CD14-positive monocyte (primary cell): ENCODE measurements around the gene ABHD3. TPM values are rescaled to one million over a fixed set of nuclear protein-coding genes. Genes with fewer than 3 reads are reported as not detected.
A peak's percentile ranks its signal among the peaks of the same experiment; 100 is the strongest.
"Not testable (repeated sequence)": the region's sequence is repeated elsewhere in the genome, so short reads cannot be mapped to it uniquely, and the experiment has no call there.

ENCODE experiments used
- DNase-seq, 3 donors: peaks; one replicate each; pipeline ENCODE4 v3.0.0-alpha.2; 2011 to 2022
- H2AFZ ChIP-seq: 2 replicates; pipeline ENCODE4 v1.6.0; 2012; ENCODE audit warnings: mild to moderate bottlenecking, low read depth, low read length, inconsistent platforms; ENCODE audit not compliant: insufficient read depth, poor library complexity, severe bottlenecking
- H3K27ac ChIP-seq, 2 donors: 1 replicate in 1 of 2; 2 replicates in 1 of 2; pipeline ENCODE4 v1.5.1; 2012 to 2013; ENCODE audit warnings: low read length in 2 of 2, control low read depth in 1 of 2, inconsistent platforms in 1 of 2, low read depth in 1 of 2, mild to moderate bottlenecking in 1 of 2
- H3K27me3 ChIP-seq, 2 donors: one replicate each; pipeline versions ENCODE4 v1.6.0 to v1.6.1; 2011 to 2013; ENCODE audit warnings: low read length in 2 of 2; ENCODE audit not compliant: control insufficient read depth in 2 of 2, insufficient read depth in 2 of 2
- H3K36me3 ChIP-seq, 2 donors: replicated peaks in 1 of 2; 1 replicate in 1 of 2; 2 replicates in 1 of 2; pipeline versions ENCODE4 v1.5.1 to v1.6.1; 2012 to 2013; ENCODE audit warnings: low read length in 2 of 2, control low read depth in 1 of 2, inconsistent platforms in 1 of 2, mild to moderate bottlenecking in 1 of 2; ENCODE audit not compliant: insufficient read depth in 2 of 2, control insufficient read depth in 1 of 2
- H3K4me1 ChIP-seq, 2 donors: 1 replicate in 1 of 2; 2 replicates in 1 of 2; pipeline versions ENCODE4 v1.5.1 to v1.6.1; 2012 to 2013; ENCODE audit warnings: low read length in 2 of 2, control low read depth in 1 of 2, inconsistent platforms in 1 of 2, mild to moderate bottlenecking in 1 of 2, moderate library complexity in 1 of 2; ENCODE audit not compliant: insufficient read depth in 2 of 2, control insufficient read depth in 1 of 2
- H3K4me2 ChIP-seq: replicated peaks from 2 replicates; pipeline ENCODE3; 2012; ENCODE audit warnings: low read length, moderate library complexity, mild to moderate bottlenecking; ENCODE audit not compliant: poor library complexity, severe bottlenecking; ENCODE audit errors: extremely low read depth
- H3K4me3 ChIP-seq, 3 experiments: fragments of 200-600 bp in 1 of 3; sonication (generic) in 1 of 3; replicated peaks in 1 of 3; 1 replicate in 2 of 3; 2 replicates in 1 of 3; pipeline ENCODE4 v1.5.1; 2011 to 2013; ENCODE audit warnings: low read length in 3 of 3, mild to moderate bottlenecking in 3 of 3, control low read depth in 2 of 3, low read depth in 2 of 3, inconsistent platforms in 1 of 3, moderate library complexity in 1 of 3
- H3K79me2 ChIP-seq: 2 replicates; pipeline ENCODE4 v1.6.0; 2012; ENCODE audit warnings: mild to moderate bottlenecking, control low read depth, inconsistent platforms, low read length, moderate library complexity; ENCODE audit not compliant: insufficient read depth
- H3K9ac ChIP-seq: 2 replicates; pipeline ENCODE4 v1.6.0; 2017; ENCODE audit warnings: low read length, mild to moderate bottlenecking; ENCODE audit not compliant: insufficient read depth, poor library complexity, severe bottlenecking
- H3K9me3 ChIP-seq, 2 donors: replicated peaks in 1 of 2; 1 replicate in 1 of 2; 2 replicates in 1 of 2; pipeline versions ENCODE4 v1.5.1 to v1.6.1; 2012 to 2013; ENCODE audit warnings: low read length in 2 of 2, control low read depth in 1 of 2; ENCODE audit not compliant: control insufficient read depth in 1 of 2, insufficient read depth in 1 of 2
- H4K20me1 ChIP-seq: 2 replicates; pipeline ENCODE4 v1.6.0; 2012; ENCODE audit warnings: mild to moderate bottlenecking, low read length, control low read depth, moderate library complexity; ENCODE audit not compliant: insufficient read depth
- H3K27ac Mint-ChIP-seq, 7 donors: one replicate each; pipeline ENCODE4 v1.8.0; 2020; ENCODE audit warnings: mild to moderate bottlenecking in 7 of 7, mixed read lengths in 7 of 7, moderate library complexity in 6 of 7, inconsistent platforms in 2 of 7
- H3K27me3 Mint-ChIP-seq, 3 donors: one replicate each; pipeline ENCODE4 v1.8.0; 2021 to 2022; ENCODE audit warnings: low read depth in 3 of 3, mild to moderate bottlenecking in 3 of 3, mixed read lengths in 3 of 3, moderate library complexity in 3 of 3, inconsistent platforms in 1 of 3
- H3K36me3 Mint-ChIP-seq, 2 donors: one replicate each; pipeline ENCODE4 v1.8.0; 2020; ENCODE audit warnings: mixed read lengths in 2 of 2, inconsistent platforms in 1 of 2, mild to moderate bottlenecking in 1 of 2
- H3K4me1 Mint-ChIP-seq: one replicate; pipeline ENCODE4 v1.8.0; 2020; ENCODE audit warnings: mild to moderate bottlenecking, mixed read lengths
- H3K4me3 Mint-ChIP-seq, 2 donors: one replicate each; pipeline ENCODE4 v1.8.0; 2020; ENCODE audit warnings: mild to moderate bottlenecking in 2 of 2, mixed read lengths in 2 of 2, moderate library complexity in 1 of 2
- H3K9me3 Mint-ChIP-seq, 7 donors: one replicate each; pipeline ENCODE4 v1.8.0; 2020 to 2022; ENCODE audit warnings: mixed read lengths in 7 of 7, mild to moderate bottlenecking in 6 of 7, moderate library complexity in 6 of 7, inconsistent platforms in 2 of 7
- CTCF ChIP-seq: fragments of 200-600 bp; IDR thresholded peaks from one replicate; pipeline ENCODE4 v1.8.0; 2022; ENCODE audit warnings: antibody characterized with exemption, mild to moderate bottlenecking
- WGBS: methylation state at CpG from one replicate; pipeline ENCODE4 v1.1.5; 2013; ENCODE audit warnings: missing lambda C conversion rate; ENCODE audit not compliant: insufficient coverage; 5-methylcytosine and 5-hydroxymethylcytosine counted together
- intact Hi-C, 2 donors: fragments of 100-400 bp; cut with micrococcal nuclease; formaldehyde crosslinking; loops; one replicate each; pipeline versions ENCODE4 v1.15.0 to v1.15.1; 2023
- polyA plus RNA-seq, 3 donors: library from polyadenylated mRNA; depleted of rRNA in 1 of 3; unstranded in 2 of 3; stranded (reverse) in 1 of 3; fragments of 300-500 nt in 2 of 3; fragments of >200 nt in 1 of 3; fragmentation: Illumina TruSeq in 2 of 3; gene quantifications; 1 replicate in 2 of 3; 2 replicates in 1 of 3; pipeline ENCODE4 v1.2.3, GENCODE V29; 2012 to 2021

Gene ABHD3
- polyA plus RNA-seq, 3 donors = 24.6 to 63.6 (median 42.0) TPM

- no peaks in the 10 kb centered on the region for H3K27me3 ChIP-seq
- peak overlapping the region; percentile 87 to 92 (median 89) for H3K4me3 ChIP-seq
Measured at GRCh38 chr18:21739604-21740537, 35.3 kb upstream of the ABHD3 start.

DNA sequence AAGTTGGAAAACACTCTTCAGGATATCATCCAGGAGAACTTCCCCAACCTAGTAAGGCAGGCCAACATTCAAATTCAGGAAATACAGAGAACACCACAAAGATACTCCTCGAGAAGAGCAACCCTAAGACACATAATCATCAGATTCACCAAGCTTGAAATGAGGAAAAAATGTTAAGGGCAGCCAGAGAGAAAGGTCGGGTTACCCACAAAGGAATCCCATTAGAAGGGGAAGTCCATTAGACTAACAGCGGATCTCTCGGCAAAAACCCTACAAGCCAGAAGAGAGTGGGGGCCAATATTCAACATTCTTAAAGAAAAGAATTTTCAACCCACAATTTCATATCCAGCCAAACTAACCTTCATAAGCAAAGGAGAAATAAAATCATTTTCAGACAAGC lies 32.4 kb upstream of the ABHD3 start:
- H3K36me3 Mint-ChIP-seq, H3K9me3 ChIP-seq, H3K4me2 ChIP-seq, H4K20me1 ChIP-seq, H3K27me3 Mint-ChIP-seq, DNase-seq, H3K27ac Mint-ChIP-seq, H3K36me3 ChIP-seq, H3K27me3 ChIP-seq, H3K9ac ChIP-seq, H2AFZ ChIP-seq, intact Hi-C loops, H3K4me3 Mint-ChIP-seq, H3K4me1 Mint-ChIP-seq, H3K27ac ChIP-seq, H3K4me3 ChIP-seq: not testable (repeated sequence)
- WGBS = 100% methylated on average over 1 of the region's 4 CpGs
- H3K4me1 ChIP-seq = peaks cover 8 to 14% of the 10 kb centered on the region in 2 donors
- peaks cover 8 to 15% (median 11%) of the 10 kb centered on the region in 7 donors for H3K9me3 Mint-ChIP-seq
- peaks cover 10% of the 10 kb centered on the region for H3K79me2 ChIP-seq

More at GRCh38 chr18:21739604-21740537, 35.3 kb upstream of the ABHD3 start:
- Histone ChIP-seq H2AFZ (peak overlapping the region; percentile 96), H3K4me1 (peaks cover 16 to 32% of the 10 kb centered on the region in 2 donors), H4K20me1 (peaks cover 3% of the 10 kb centered on the region), H3K36me3 (no peaks in the 10 kb centered on the region), H3K79me2 (peaks cover 37% of the 10 kb centered on the region), H3K9me3 (peaks cover 0 to 4% of the 10 kb centered on the region in 2 donors), H3K9ac (peak overlapping the region; percentile 97), H3K27ac (peak overlapping the region in 1 of 2 donors; percentile 96), H3K4me2 (peak overlapping the region; percentile 98)
- intact Hi-C loops = loop anchor here (2.0 to 5.0 kb wide), 4 partner anchors 35 to 138 kb away; partner anchors contain the start of genes ABHD3 (in 1 of the 2), ESCO1 (in 1 of the 2) and SNRPD1 (in 1 of the 2)
- Mint-ChIP-seq H3K27ac (peak overlapping the region in 6 of 7 donors; percentile 26 to 98 (median 73)), H3K4me3 (peak overlapping the region; percentile 95 to 97), H3K36me3 (peaks cover 2 to 5% of the 10 kb centered on the region in 2 donors), H3K4me1 (peaks cover 26% of the 10 kb centered on the region), H3K9me3 (peaks cover 8 to 15% (median 10%) of the 10 kb centered on the region in 7 donors), H3K27me3 (peaks cover 0 to 1% (median 1%) of the 10 kb centered on the region in 3 donors)
- TF ChIP-seq CTCF = no peak
- no peak for DNase-seq
- 54% methylated on average over 5 of the region's 21 CpGs for WGBS
